Skin of body (tissue), 2 donors: Measurements from ENCODE around the gene NKX2-4. TPM values are rescaled to one million over a fixed set of nuclear protein-coding genes. Genes with fewer than 3 reads are reported as not detected.
"Not testable (repeated sequence)": the region's sequence is repeated elsewhere in the genome, so short reads cannot be mapped to it uniquely, and the experiment has no call there.

ENCODE experiments used
- DNase-seq: peaks from one replicate; lab custom pipeline; 2025; lab: John Stamatoyannopoulos, UW
- total RNA-seq: library from RNA; depleted of rRNA; stranded (reverse); fragments of >200 nt; gene quantifications from one replicate; pipeline ENCODE4 v1.2.3, GENCODE V29; 2014

The NKX2-4 gene
- total RNA-seq, 1 donor from 2014 or later: not detected

DNA sequence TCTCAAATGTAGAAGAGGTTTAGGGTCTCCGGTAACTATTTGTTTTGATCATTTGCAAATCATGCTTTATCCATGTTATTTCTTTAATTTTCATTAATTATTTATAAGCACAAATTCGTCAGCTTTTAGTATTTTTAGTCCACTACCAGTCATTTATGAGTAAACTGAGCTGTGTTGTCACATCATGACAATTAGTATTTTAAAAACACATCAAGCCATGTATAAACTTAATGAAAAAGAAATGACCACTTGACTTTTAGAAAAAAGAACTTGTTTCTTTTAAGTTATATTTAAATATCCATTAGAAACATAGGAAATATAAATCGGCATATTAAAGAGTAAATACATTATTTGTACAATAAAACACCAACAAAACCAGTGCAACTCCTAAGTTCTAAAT, 2.8 kb downstream of the NKX2-4 start:
- no peak for DNase-seq

- DNase-seq: no peak
Observed at GRCh38 chr20:21393816-21394519, 3.4 kb downstream of the NKX2-4 start.

DNA sequence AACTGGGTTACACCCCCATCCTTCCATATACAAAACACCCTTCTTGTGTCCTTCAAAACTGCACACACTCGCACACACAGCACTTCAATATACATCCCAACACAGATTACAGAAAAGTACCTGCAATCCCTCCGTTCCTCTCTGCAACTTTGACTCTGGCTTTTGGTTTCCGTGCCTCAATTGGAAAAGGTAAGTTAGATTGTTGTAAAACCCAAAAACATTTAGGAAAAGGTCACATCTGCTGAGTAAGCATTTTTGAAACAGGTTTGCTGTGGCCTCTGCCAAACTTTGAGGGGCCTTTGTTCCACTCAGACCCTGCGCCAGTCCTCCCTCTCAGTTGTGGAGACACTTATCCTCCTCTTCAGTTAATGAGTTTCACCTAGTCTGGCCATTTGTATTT, 4.2 kb downstream of the NKX2-4 start:
- no peak for DNase-seq

DNA sequence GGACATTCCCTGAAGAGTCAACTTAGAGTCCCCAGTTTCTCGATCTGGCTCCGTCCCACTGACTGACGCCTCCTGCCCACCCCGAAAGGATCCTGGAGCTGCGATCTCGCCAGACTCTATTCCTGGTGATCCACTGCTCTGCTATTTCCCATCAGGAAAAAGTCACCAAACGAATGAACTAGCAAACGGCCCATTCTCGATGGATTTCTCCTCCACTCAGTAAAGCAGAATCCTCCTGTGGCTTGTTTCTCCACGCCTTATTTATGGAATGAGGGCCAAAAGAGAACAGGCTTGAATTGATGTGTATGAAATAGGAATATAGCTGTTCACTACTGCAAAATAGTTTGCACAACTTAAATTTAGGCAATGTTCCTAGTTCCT, 5.4 kb downstream of the NKX2-4 start:
- DNase-seq: no peak

DNA sequence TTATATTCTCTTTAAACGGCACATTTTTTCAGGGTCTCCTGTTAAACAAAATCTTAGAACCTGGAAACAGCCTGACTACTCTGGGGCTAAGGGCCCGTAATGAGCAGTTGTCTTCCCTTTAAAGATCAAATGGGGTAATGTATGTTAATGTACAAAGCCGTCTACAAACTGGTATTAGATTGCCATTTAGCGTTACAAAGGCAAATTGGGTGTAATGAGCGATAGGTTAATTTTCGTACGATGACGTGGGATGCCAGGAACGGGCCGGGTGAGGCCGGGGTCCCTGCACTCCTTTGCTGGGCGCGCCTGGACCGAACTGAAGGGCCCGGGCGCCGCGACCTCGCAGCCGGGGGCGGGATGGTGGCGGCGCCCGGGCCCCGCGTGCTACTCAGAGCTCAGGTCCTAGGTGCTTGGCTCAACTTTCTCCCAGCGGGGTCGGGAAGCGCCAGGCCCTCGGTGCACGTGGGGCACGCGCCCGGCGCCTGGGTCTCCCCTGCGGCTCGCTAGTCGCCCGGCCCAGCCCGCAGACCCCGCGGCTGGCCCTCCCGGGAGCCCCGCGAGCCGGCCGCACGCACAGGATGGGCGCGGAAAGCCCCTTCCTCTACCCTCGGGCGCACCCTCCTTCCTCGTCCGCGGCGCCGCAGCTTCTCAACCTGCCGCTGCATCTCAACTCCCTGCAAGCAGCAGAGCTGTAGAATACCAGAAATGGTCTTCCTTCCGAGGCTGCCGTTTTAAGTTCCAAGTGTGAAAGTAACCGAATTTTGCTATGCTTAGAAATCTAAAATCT, 5.9 kb downstream of the NKX2-4 start:
- DNase-seq: no peak

- no peak for DNase-seq
Observed at GRCh38 chr20:21390768-21391167, 6.6 kb downstream of the NKX2-4 start.

GRCh38 chr20:21389368-21389767, 8.0 kb downstream of the NKX2-4 start:
- no peak for DNase-seq

DNA sequence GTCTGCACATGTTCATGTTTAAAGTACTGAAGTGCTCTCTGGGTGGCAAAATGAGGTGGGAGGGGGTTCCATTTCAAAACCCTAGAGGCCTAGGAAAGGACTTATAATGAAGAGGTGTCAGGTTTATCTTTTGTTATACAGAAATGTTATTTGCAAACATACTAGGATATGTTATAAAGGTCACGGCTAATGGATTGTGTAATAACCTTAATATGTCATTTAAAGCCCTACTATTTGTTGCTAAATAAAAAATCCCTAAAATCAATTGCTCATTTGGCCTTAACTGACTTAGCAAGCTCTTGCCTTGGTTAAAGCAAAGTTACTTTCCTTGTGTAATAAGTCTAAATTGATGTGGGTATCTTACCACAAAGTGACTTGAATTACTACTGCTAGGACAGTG, 8.8 kb downstream of the NKX2-4 start:
- DNase-seq: no peak

GRCh38 chr20:21387528-21387927, 9.8 kb downstream of the NKX2-4 start:
- DNase-seq: no peak

DNA sequence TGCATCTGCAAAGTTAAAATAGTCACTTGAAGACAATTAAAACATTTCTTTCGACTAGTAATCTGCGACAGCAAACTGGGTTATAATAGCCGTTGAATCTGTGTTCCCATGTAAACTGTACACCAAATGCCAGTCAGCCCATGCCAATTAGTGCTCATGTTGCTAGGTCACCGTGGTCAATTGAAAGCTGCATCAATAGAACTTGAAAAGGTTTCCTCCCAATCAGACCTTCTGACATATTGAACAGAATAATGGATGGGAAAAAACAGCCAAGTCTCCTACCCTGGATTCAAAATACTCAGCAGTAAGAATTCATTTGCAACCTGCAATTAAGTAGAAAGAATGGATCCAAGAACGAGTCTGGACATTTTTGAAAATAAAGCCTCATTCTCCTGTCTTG, 11.2 kb downstream of the NKX2-4 start:
- no peak for DNase-seq

DNA sequence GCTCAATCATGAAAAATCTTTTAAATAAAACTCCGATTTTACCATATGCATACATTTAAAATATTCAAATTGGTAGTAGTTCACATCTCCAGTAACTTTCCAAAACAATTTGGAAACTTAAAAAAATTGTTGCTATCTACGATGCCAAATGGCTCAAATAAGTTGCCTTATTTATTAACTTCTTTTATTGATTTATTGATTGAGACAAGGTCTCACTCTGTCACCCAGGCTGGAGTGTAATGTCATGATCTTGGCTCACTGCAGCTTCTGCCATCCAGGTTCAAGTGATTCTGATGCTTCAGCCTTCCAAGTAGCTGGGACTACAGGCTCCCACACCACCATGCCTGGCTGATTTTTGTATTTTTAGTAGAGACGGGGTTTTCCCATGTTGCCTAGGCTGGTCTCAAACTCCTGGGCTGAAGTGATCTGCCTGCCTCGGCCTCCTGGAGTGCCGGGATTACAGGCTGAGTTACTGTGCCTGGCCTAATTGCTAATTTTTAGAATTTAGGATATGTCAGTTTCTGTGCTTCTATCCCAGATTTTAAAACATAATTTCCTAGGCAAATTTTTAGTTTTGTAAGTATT, 12.9 kb downstream of the NKX2-4 start:
- no peak for DNase-seq

DNA sequence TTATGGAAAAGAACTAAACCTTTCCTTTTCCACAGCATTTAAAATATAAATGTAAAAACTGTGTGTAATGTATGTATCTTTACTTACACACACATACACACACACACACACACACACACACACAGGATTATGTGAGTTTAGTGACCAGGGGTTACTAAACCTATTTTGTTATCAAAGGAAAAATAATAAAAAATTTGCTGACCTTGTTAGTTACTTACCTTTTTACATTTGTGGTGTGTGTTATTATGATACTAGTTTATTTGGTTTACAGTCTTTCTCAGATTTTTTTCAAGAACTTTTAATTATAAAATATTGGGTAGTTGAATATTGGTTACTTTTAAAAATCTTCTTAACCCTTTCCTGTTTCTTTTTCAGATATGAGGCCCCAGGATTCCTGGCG, 15.7 kb downstream of the NKX2-4 start:
- DNase-seq: no peak

GRCh38 chr20:21380711-21381110, 16.6 kb downstream of the NKX2-4 start:
- DNase-seq: no peak

GRCh38 chr20:21378259-21378658, 19.1 kb downstream of the NKX2-4 start:
- DNase-seq: no peak

DNA sequence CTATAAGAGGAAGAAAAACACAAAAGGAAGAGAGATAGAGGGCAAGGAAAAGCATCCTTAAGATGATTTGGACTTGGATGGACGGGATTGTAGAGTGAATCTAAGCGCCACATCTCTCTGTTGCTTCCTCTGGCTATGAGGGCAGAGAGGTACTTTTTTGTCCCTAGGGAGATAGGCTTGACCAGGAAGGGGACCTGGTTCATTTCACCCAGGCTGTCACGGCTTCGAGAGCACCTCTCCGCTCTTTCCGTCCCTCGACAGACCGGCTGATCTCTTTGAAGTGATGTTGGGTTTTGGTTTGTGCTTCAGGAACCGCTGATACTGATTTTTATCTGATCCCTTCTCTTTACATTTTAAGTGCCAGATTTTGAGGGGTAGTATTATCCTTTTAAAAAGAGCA, 19.6 kb downstream of the NKX2-4 start:
- no peak for DNase-seq

DNA sequence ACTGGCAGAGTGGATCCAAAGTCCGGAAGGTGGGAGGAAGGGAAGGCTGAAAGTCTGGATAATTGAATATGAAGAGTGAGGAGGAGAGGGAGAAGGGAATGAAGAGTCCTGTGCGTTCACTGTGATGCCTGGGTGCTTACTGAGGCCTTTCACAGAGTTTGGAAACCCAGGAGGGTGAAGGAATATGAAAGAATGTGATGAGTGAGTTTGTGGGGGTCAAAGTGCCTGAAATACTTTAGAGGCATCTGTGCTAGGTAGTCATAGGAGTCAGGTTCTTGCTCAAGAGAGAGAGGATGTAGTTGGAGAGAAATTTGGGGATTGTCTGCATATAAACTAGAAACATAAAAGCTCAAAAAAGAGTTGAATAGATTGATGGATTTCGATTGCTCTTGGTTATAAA, 20.7 kb downstream of the NKX2-4 start:
- no peak for DNase-seq

- DNase-seq: no peak
Observed at GRCh38 chr20:21373436-21373835, 23.9 kb downstream of the NKX2-4 start.

DNA sequence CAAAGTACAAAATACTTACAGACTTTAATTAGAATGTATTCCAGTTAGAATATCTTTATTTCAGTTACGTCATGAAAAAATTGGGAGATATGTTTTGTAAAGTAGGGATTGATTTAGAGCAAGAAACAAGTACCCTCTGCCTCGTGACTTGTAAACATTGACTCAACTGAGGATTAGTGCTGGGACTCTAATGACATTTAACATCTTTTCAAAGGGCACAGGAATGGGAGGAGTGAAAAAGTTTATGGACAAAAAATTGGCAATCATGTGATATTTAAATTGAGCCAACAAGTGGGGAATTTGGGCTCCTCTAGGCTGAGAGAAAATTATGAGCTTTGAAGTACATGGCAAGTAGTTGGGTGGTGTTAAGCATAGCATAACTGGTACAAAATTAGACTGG, 25.3 kb downstream of the NKX2-4 start:
- no peak for DNase-seq

- no peak for DNase-seq
Observed at GRCh38 chr20:21371193-21371592, 26.1 kb downstream of the NKX2-4 start.

DNA sequence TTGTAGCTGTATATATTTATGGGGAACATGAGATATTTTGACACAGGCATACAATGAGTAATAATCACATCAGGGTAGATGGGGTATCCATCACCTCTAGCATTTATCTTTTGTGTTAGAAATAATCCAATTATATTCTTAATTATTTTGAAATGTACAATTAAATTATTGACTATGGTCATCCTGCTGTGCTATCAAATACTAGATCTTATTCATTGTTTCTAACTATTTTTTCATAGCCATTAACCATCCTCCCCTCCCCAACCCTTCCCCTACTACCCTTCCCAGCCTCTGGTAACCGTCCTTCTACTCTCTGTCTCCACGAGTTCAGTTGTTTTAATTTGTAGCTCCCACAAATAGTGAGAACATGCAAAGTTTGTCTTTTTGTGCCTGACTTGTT, 28.5 kb downstream of the NKX2-4 start:
- no peak for DNase-seq

DNA sequence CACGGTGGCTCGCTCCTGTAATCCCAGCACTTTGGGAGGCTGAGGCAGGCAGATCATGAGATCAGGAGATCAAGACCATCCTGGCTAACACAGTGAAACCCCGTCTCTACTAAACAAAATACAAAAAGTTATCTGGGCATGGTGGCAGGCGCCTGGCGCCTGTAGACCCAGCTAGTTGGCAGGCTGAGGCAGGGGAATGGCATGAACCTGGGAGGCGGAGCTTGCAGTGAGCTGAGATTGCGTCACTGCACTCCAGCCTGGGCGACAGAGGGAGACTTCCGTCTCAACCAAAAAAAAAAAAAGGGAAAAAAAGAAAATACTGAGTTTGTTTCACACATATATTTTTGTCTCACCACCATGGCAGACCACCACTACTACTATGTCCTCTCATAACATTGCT, 31.1 kb downstream of the NKX2-4 start:
- DNase-seq: not testable (repeated sequence)

GRCh38 chr20:21365771-21366170, 31.6 kb downstream of the NKX2-4 start:
- no peak for DNase-seq

DNA sequence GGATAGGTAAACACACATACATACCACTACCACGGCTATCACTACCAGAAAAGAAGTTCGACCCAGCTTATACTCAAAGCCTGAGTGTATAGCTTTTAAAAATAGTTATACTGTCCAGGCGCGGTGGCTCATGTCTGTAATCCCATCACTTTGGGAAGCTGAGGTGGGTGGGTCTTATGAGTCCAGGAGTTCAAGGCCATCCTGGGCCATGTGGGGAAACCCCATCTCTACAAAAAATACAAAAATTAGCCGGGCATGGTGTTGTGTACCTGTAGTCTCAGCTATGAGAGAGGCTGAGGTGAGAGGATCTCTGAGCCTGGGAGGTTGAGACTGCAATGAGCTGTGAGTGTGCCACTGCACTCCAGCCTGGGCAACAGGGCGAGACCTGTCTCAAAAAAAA, 32.9 kb downstream of the NKX2-4 start:
- no peak for DNase-seq
